Activated CD8-positive, alpha-beta memory T cell treated with anti-CD3 and anti-CD28 coated beads, Interleukin-2, amount 50 U/mL, for 24 hours (primary cell): ENCODE results near the gene HRAS.

ENCODE experiments used
- DNase-seq: peaks from one replicate; pipeline ENCODE4 v3.0.0-alpha.2; 2020; ENCODE audit errors: extremely low read depth

The HRAS gene

GRCh38 chr11:554428-555226 lies 19.3 kb upstream of the HRAS start:
- DNase-seq = peak; percentile 37

GRCh38 chr11:553988-554340 lies 18.6 kb upstream of the HRAS start:
- DNase-seq = no peak

GRCh38 chr11:553083-553987 lies 18.0 kb upstream of the HRAS start:
- DNase-seq = no peak

GRCh38 chr11:551596-551995 lies 16.2 kb upstream of the HRAS start:
- DNase-seq = no peak

- DNase-seq = no peak
Observed at GRCh38 chr11:551131-551530, 15.8 kb upstream of the HRAS start.

GRCh38 chr11:550746-551085 lies 15.3 kb upstream of the HRAS start:
- no peak for DNase-seq

GRCh38 chr11:550021-550745 lies 14.8 kb upstream of the HRAS start:
- DNase-seq = no peak

GRCh38 chr11:548700-549603 lies 13.6 kb upstream of the HRAS start:
- DNase-seq = no peak

GRCh38 chr11:545171-545570 lies 9.8 kb upstream of the HRAS start:
- DNase-seq = no peak

- DNase-seq = no peak
Observed at GRCh38 chr11:544817-545166, 9.4 kb upstream of the HRAS start.

- no peak for DNase-seq
Observed at GRCh38 chr11:541433-541885, 6.1 kb upstream of the HRAS start.

- DNase-seq = no peak
Observed at GRCh38 chr11:540583-541432, 5.4 kb upstream of the HRAS start.

- DNase-seq = no peak
Observed at GRCh38 chr11:539971-540481, 4.7 kb upstream of the HRAS start.

- no peak for DNase-seq
Observed at GRCh38 chr11:538431-539051, 3.2 kb upstream of the HRAS start.

- DNase-seq = no peak
Observed at GRCh38 chr11:537622-538430, 2.5 kb upstream of the HRAS start.

GRCh38 chr11:536841-537621 lies 1.7 kb upstream of the HRAS start, which contains the start of gene LRRC56:
TSS of gene LRRC56 (plus strand) at chr11:537527. CDS start at chr11:540685, 3,158 bp downstream.
- peak; percentile 76 for DNase-seq

- no peak for DNase-seq
Observed at GRCh38 chr11:535210-535518, 212 bp downstream of the HRAS start.
